HUES64 (cell line): ENCODE data around the gene AMY1C. TPM values are rescaled to one million over a fixed set of nuclear protein-coding genes. Genes with fewer than 3 reads are reported as not detected.
"Not testable (repeated sequence)": the region's sequence is repeated elsewhere in the genome, so short reads cannot be mapped to it uniquely, and the experiment has no call there.

Experiments
- H3K27ac ChIP-seq: 2 replicates; pipeline ENCODE4 v1.7.0; 2013; ENCODE audit warnings: low read depth, low read length, inconsistent platforms
- H3K27me3 ChIP-seq: 2 replicates; pipeline ENCODE4 v1.6.1; 2013; ENCODE audit warnings: mild to moderate bottlenecking, low read length; ENCODE audit not compliant: insufficient read depth
- H3K36me3 ChIP-seq: 2 replicates; pipeline ENCODE4 v1.6.1; 2013; ENCODE audit warnings: mild to moderate bottlenecking, low read length; ENCODE audit not compliant: insufficient read depth
- H3K4me1 ChIP-seq: 2 replicates; pipeline ENCODE4 v1.6.1; 2013; ENCODE audit warnings: mild to moderate bottlenecking, low read length, moderate library complexity; ENCODE audit not compliant: insufficient read depth
- H3K4me3 ChIP-seq: 2 replicates; pipeline ENCODE4 v1.5.1; 2013; ENCODE audit warnings: mild to moderate bottlenecking, low read length, moderate library complexity
- H3K9ac ChIP-seq: 2 replicates; pipeline ENCODE4 v1.6.1; 2013; ENCODE audit warnings: mild to moderate bottlenecking, low read depth, low read length
- H3K9me3 ChIP-seq: 2 replicates; pipeline ENCODE4 v1.6.1; 2013; ENCODE audit warnings: low read depth, low read length; ENCODE audit not compliant: insufficient read depth
- WGBS: fragments of 150-250, 120-280 bp; methylation state at CpG from one replicate; pipeline ENCODE4 v1.1.7; 2013; ENCODE audit warnings: missing lambda C conversion rate; 5-methylcytosine and 5-hydroxymethylcytosine counted together
- polyA plus RNA-seq, 2 experiments: library from polyadenylated mRNA; stranded (reverse); fragments of 50-300 nt; gene quantifications; one replicate each; pipeline ENCODE4 v1.2.3, GENCODE V29; 2013

AMY1C gene
- not detected for polyA plus RNA-seq (2013, experiment 1 of 2)
- not detected for polyA plus RNA-seq (2013, experiment 2 of 2)

GRCh38 chr1:103749598-103749997 is at the start of gene AMY1C:
Gene AMY1C (plus strand): TSS chr1:103749898. CDS start chr1:103750470, 572 bp downstream.
- H3K36me3 ChIP-seq, H3K9me3 ChIP-seq, H3K9ac ChIP-seq, H3K27me3 ChIP-seq, H3K4me3 ChIP-seq, H3K4me1 ChIP-seq, H3K27ac ChIP-seq: not testable (repeated sequence)
- whole genome bisulfite sequencing, result no CpG with 5 or more reads among the region's 5 CpGs

DNA sequence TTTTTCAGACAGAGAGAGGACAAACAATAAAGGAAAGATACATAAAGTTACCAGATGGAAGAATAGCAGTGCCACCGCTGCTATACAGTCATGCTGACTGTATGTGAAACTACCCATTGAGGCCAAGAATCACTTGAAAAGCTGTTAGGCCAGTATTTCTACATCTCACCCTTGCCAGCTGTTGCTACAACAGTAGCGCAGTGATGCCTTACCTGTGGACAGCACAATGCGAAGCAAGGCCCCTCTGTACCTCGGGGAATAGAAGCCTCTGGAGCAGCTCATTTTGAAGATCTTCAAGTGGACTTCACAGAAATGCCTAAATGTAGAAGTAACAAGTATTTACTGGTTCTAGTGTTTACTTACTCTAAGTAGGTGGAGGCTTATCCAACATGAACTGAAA is 49.0 kb upstream of the AMY1C start:
- WGBS, result no CpG with 5 or more reads among the region's 4 CpGs
- H3K27ac ChIP-seq, H3K4me1 ChIP-seq, H3K27me3 ChIP-seq, H3K4me3 ChIP-seq, H3K9me3 ChIP-seq, H3K9ac ChIP-seq, H3K36me3 ChIP-seq: not testable (repeated sequence)

DNA sequence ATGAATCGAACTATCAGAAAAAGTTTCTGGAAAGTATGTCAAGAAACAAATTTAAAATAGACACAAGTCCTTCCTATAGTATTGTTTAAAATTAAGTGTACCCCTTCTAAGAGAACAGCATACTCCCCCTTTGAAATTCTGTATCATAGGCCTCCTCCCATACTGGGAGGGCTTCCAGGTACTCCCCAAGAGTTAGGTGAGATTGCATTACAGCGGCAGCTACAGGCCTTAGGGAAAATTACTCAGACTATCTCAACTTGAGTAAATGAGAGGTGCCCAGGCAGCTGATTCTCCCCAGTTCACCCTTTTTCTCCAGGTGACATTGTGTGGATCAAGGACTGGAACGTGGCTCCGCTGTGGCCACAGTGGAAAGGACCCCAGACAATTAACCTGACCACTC is 48.4 kb upstream of the AMY1C start:
- H3K4me3 ChIP-seq, H3K9ac ChIP-seq, H3K36me3 ChIP-seq, H3K9me3 ChIP-seq, H3K27ac ChIP-seq, H3K4me1 ChIP-seq, H3K27me3 ChIP-seq: not testable (repeated sequence)
- WGBS, result no CpG with 5 or more reads among the region's 4 CpGs

DNA sequence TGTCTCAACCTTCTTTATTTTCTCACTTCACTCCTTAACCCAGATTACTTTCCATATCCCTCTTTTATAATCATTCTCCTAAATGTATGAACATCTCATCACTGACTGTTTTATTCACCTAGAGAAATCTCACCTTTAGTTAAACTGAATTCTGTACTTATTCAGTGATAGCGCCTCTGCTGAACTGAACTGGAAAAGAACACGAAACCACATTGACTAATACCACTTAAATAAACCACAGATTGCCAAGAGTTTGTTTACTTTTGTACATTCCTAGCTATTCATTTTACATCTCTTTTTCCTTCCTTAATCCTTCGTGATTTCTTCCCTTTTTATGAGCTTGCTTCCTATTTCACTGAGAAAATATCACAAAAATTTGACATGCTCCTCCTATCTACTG is 42.0 kb upstream of the AMY1C start:
- WGBS, result no CpG with 5 or more reads among the region's 3 CpGs
- not testable (repeated sequence) for H3K27ac ChIP-seq, H3K27me3 ChIP-seq, H3K9ac ChIP-seq, H3K36me3 ChIP-seq, H3K4me1 ChIP-seq, H3K4me3 ChIP-seq, H3K9me3 ChIP-seq

DNA sequence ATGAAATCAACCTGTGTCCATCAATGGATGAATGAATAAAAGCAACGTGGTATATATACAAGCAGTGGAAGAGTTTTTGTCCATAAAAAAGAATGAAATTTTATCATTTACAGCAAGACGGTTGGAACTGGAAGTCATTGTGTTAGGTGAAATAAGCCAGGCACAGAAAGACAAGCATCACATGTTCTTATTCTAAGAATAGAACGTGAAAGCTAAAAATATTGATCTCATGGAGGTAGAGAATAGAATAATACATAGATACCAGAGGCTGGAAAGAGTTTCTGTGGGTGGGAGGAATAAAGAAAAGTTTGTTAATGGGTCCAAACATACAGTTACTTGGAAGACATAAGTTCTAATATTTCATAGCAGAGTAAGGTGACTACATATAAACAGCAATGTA is 39.3 kb upstream of the AMY1C start:
- WGBS, result no CpG with 5 or more reads among the region's 3 CpGs
- not testable (repeated sequence) for H3K27ac ChIP-seq, H3K27me3 ChIP-seq, H3K9ac ChIP-seq, H3K4me1 ChIP-seq, H3K36me3 ChIP-seq, H3K9me3 ChIP-seq, H3K4me3 ChIP-seq

DNA sequence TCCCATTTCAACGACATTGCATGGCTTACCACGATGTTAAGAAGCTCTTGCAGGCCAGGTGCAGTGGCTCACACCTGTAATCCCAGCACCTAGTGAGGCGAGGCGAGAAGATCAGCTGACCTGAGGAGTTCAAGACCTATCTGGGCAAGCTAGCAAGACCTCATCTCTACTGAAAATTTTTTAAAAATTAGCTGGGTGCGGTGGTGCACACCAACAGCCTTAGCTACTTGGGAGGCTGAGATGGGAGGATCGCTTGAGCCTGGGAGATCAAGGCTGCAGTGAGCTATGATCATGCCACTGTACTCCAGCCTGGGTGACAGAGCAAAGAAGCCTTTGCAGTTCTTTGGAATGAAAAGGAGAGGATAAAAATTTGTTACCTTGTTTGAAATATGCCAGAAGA is 32.3 kb upstream of the AMY1C start:
- not testable (repeated sequence) for H3K27me3 ChIP-seq, H3K4me1 ChIP-seq, H3K4me3 ChIP-seq, H3K9me3 ChIP-seq, H3K36me3 ChIP-seq, H3K27ac ChIP-seq, H3K9ac ChIP-seq
- 85% methylated on average over 6 of the region's 6 CpGs for WGBS

- not testable (repeated sequence) for H3K36me3 ChIP-seq, H3K9ac ChIP-seq, H3K9me3 ChIP-seq, H3K4me1 ChIP-seq, H3K27ac ChIP-seq, H3K27me3 ChIP-seq, H3K4me3 ChIP-seq
- WGBS, result no CpG with 5 or more reads among the region's 2 CpGs
Measured at GRCh38 chr1:103721473-103721872, 28.2 kb upstream of the AMY1C start.

- no CpG with 5 or more reads among the region's 3 CpGs for WGBS
- H3K4me3 ChIP-seq, H3K27me3 ChIP-seq, H3K36me3 ChIP-seq, H3K27ac ChIP-seq, H3K9me3 ChIP-seq, H3K9ac ChIP-seq, H3K4me1 ChIP-seq: not testable (repeated sequence)
Measured at GRCh38 chr1:103735334-103735733, 14.4 kb upstream of the AMY1C start.

GRCh38 chr1:103738031-103738430 is 11.7 kb upstream of the AMY1C start:
- not testable (repeated sequence) for H3K27me3 ChIP-seq, H3K27ac ChIP-seq, H3K4me1 ChIP-seq, H3K9me3 ChIP-seq, H3K9ac ChIP-seq, H3K4me3 ChIP-seq, H3K36me3 ChIP-seq
- WGBS, result no CpG with 5 or more reads among the region's 3 CpGs

DNA sequence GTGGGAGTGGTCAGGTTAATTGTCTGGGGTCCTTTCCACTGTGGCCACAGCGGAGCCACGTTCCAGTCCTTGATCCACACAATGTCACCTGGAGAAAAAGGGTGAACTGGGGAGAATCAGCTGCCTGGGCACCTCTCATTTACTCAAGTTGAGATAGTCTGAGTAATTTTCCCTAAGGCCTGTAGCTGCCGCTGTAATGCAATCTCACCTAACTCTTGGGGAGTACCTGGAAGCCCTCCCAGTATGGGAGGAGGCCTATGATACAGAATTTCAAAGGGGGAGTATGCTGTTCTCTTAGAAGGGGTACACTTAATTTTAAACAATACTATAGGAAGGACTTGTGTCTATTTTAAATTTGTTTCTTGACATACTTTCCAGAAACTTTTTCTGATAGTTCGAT is 5.2 kb upstream of the AMY1C start:
- H3K27ac ChIP-seq, H3K36me3 ChIP-seq, H3K9me3 ChIP-seq, H3K27me3 ChIP-seq, H3K9ac ChIP-seq, H3K4me1 ChIP-seq, H3K4me3 ChIP-seq: not testable (repeated sequence)
- no CpG with 5 or more reads among the region's 4 CpGs for WGBS

- H3K9ac ChIP-seq, H3K27ac ChIP-seq, H3K36me3 ChIP-seq, H3K27me3 ChIP-seq, H3K9me3 ChIP-seq, H3K4me1 ChIP-seq, H3K4me3 ChIP-seq: not testable (repeated sequence)
- WGBS, result no CpG with 5 or more reads among the region's 4 CpGs
Measured at GRCh38 chr1:103745040-103745439, 4.7 kb upstream of the AMY1C start.

DNA sequence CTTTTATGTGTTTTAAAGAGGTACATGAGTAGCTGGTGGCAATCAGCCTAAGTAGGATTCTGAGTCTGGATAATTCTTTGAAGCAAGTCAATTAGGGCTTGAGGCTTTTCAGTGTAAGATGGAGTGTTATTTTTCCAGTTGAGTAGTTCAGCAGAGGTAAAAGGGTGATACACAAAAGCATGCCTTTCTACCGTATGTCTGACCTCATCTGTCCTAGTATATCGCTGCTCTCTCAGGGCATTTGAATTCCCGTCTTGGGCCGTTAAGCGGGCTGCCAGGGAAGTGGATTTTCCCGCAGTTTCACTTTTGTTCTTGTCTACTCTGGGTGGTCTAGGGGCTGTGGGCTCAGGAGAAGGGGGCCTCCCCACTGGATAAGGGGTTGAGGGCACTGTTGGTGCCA is 1.4 kb upstream of the AMY1C start:
- not testable (repeated sequence) for H3K4me1 ChIP-seq, H3K27me3 ChIP-seq, H3K9me3 ChIP-seq, H3K9ac ChIP-seq, H3K4me3 ChIP-seq, H3K27ac ChIP-seq, H3K36me3 ChIP-seq
- no CpG with 5 or more reads among the region's 6 CpGs for WGBS
